ENCODE data around the gene FBXW2.
"Not testable (repeated sequence)": the region's sequence is repeated elsewhere in the genome, so short reads cannot be mapped to it uniquely, and the experiment has no call there.

FBXW2 gene

DNA sequence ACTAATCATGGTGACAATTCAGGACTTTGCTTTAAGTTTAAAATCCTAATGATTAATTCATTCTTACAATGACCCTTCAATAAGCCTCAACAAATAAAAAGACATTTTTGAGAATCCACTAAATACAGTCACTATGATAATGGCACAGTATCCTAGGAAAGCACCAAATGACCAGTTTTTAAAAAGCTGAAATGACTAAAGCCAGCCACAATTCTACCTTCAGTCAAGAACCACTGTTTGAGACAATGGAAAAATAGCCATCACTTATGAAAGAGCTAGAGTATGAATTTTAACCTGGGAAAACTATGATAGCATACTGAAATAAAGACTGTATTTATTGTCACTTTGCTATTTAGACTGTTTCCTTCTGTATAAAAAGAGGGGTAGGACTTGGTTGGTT, 14.0 kb downstream of the FBXW2 start:
- in situ Hi-C loops (cut with HindIII; ENCODE audit: low sequenced_read_pairs), result no loop called here

DNA sequence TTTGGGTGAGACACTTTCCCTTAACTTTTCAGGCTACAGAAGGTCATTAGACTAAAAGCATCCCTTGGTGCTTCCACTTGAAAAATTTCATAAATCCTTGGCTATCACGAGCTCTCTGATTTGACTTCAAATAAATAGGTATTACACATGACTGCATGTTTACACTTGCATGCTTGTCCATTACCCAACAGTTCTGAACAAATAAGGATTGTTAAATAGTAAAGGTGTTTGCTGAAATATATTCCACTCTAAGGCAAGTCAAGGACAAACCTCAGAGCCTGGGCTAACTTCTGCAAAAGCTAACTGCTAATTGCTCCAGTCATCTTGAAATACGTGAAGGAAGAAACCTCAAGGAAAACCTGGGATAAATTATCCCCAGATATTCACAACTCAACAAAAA, 14.5 kb downstream of the FBXW2 start:
- in situ Hi-C loops (cut with HindIII; ENCODE audit: low sequenced_read_pairs), result no loop called here

DNA sequence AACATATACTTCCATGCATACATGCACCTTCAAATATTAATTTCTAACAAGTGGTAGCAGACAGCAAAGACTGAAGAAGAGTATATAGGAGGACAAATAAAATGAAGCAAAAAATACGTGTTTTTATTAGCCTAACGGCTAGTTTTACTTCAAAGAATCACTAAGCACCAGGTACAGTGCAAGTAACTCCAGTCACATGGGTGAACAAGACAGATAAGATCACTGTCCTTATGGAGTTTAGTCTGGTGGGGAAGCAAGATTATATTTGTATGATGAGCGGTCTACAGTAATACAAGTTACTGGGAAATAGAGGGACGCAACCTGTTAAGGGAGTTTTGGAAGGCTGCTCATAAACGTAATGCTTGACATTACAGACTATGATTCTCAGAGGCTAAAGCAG, 16.0 kb downstream of the FBXW2 start:
- in situ Hi-C loops (cut with HindIII; ENCODE audit: low sequenced_read_pairs), result no loop called here

DNA sequence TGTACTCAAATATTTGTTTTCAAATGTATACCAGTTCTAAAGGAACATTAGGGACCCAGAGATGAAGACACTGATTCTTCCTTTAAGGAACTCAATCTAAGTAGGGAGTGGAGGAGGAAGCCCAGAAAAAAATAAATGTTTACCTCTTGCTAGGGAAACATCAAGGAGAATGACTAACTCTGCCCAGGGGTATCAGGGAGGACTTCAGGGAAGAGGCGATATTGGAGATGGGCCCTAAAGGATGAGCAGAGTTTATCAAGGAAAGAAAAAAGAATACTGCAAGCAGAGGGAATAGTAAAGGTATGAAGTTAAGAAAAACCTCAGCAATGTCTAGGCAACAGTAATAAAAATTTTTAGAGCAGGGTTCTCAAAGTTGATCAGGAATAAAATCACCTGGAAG, 16.4 kb downstream of the FBXW2 start:
- in situ Hi-C loops (cut with HindIII; ENCODE audit: low sequenced_read_pairs), result no loop called here

DNA sequence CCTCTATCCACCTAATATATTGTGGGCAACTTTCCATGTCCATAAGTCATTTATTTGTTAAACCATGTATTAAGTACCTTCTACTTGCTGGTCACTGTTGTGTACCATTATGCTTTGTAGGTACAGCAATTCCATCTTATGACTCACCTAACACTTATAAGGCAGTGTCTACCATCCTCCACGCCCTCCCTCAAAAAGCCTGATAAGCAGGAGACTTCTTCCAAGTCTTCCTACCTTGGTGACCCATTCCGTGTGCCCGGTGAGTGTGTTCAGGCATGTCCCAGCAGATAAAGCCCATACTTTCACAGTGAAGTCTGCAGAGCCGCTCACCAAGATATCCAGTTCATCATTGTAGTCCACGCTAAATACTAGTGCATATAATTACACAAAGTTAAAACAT, 17.4 kb downstream of the FBXW2 start:
- in situ Hi-C loops (cut with HindIII; ENCODE audit: low sequenced_read_pairs), result no loop called here

DNA sequence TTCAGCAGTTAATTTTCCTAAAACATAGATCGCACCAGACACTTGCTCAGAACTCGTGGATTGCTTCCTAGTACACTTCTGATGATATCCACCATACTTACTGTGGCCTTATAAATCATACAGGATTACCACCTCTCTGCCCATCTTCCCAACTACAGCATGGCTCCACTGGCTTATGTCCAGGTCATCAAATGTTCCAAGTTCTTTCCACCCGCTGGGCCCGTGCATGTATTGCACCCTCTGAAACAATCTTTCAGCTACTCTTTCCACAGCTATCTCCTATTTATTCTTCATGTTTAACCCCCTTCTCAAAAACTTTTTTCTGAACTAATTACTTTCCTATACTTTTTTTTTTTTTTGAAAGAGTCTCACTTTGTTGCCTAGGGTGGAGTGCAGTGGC, 18.5 kb downstream of the FBXW2 start:
- in situ Hi-C loops (cut with HindIII; ENCODE audit: low sequenced_read_pairs), result no loop called here

DNA sequence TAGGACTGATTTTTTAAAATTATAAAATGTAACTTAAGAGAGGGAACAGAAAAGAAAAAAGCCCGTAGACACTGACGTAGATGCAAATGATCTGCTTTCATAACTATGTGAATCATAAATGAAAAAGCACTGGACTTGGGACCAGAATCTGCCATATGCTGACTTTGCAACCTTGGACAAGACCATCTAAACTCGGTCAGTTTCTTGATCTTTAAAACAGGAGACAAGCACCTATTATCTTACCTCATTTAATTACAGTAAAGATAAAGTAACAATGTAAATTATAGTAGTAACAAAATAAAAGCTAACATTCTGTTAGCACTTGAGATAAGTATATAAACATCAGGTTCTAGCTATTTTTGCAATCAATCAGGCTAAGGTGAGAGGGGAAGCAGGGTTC, 20.0 kb downstream of the FBXW2 start:
- in situ Hi-C loops (cut with HindIII; ENCODE audit: low sequenced_read_pairs), result no loop called here

DNA sequence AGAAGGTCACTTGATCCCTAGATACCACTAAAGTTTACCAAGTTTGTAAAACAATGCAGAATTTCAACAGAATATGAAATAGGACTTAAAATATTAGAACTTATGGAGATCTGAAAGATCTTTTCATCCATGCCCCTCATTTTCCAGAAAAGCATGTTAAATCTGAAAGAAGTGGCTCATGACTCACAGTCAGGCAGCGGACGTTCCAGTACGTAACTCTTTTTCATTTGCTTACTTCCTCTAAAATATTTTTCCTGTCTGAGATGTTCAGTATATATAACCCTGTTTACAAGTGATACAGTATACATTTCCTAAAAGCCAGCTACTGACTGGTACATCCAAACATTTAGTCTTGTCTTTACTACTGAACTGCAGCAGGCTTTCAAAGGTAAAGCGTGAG, 22.3 kb downstream of the FBXW2 start:
- in situ Hi-C loops (cut with HindIII; ENCODE audit: low sequenced_read_pairs), result no loop called here

DNA sequence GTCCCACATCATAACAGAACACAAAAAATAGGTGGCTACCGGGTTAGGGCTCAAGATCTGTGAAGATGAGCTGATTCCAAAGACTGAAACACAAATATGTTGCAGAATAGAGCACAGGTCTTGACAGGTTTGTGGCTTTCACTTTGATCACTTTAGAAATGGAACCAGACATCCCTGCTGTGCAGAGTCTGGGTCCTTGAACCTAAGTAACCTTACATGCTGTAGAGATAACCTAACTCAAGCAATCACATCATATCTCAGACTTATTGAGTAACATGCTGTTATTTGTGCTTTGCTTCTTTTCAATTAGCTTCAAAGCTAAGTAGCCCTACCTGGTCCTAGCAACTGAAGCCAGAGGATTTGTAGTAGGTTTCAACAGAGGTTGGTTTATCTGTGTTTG, 24.3 kb downstream of the FBXW2 start:
- in situ Hi-C loops (cut with HindIII; ENCODE audit: low sequenced_read_pairs), result no loop called here

DNA sequence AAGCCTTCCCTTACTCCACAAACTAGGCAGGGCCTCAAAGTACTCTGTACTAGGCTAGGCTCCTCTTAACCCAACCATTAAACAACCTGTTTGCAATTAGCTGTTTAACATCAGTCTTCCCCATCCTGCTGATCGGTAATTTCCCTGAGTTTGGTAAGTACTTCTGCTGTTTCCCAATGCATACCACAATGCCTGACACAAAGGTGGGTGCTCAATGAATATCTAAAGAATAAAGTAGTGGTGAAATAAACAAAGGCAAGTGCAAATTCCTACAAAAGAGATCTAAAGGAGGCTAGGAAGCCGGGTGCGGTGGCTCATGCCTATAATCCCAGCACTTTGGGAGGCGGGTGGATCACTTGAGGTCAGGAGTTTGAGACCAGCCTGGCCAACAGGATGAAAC, 25.0 kb downstream of the FBXW2 start:
- in situ Hi-C loops (cut with HindIII; ENCODE audit: low sequenced_read_pairs), result no loop called here

DNA sequence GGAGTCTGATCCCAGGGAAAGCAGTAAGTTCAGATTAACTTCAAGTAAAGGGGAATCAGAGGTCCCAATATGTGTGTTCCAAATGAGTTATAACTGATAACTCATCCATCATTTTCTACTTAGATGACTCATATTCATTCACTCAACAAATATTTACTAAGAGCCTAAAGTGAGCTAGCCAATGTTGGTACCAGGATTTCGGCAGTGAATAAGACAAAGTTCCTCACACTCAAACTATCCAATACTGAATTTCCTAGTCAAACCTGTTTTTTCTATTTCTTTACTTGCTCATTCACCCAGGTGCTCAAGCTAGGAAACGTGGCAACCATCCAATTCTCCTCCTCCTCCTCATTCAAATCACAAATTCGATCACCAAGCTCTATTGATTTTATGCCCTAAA, 25.8 kb downstream of the FBXW2 start:
- in situ Hi-C loops (cut with HindIII; ENCODE audit: low sequenced_read_pairs), result no loop called here

DNA sequence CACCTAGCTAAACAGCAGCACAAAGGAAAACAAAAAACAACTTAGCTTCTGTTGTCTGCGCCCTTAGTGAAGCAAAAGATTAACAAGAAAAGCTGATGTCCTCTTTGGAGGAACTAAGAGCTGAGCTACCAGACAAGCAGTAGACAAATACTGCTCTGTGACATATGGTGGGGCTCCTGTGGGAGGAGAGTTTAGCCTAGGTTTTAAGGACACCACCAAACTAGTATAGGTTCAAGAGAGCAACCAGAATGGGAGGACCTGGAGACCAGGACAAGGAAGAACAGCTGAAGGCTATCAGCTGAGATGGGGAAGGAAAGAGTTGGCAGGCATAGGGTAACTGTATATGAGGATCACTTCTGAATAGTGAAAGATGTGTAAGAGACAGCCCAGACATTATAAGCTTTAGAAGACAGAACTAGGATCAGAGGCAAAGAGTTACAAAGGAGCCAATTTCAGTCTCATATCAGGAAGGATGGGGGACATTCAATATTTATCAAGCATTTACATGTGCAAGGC, 27.2 kb downstream of the FBXW2 start:
- in situ Hi-C loops (cut with HindIII; ENCODE audit: low sequenced_read_pairs), result no loop called here

DNA sequence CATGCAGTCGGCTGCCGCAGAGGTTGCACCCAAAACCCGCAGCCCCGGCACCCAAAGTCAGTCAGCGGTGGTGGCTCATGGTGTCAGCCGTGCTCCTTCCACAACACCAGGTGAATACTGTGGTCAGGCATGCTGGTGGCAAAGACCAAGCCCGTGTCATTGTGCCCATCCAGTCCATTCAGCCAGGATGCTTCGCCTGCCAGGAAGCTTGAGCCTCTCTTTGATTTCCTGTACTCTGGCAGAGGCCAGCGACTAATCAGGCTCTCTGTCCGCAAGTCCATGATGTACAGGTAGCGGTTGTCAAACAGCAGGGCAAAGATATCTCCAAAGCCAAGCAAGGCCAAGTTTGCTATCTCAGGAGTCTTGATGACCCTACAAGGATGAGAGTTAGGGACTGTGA, 28.7 kb downstream of the FBXW2 start:
- in situ Hi-C loops (cut with HindIII; ENCODE audit: low sequenced_read_pairs), result no loop called here

DNA sequence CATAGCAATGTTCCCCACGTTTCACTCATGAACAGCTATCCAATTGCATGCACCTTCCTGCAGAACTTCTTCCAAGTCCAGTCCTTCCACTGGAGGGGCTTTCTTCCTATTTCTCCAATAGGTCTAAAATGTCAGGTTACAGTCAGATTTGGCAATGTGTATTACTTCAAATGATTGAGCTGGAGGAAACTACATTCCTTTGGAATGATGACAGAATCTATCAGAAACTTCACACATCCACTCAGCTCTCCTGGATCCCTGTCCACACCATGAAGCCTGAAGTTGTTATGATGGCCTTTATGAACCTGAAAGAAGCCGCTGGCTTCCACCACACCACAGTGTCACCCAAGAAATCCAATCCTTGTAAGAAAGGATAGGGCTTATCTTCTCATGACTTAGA, 32.2 kb downstream of the FBXW2 start:
- in situ Hi-C loops (cut with HindIII; ENCODE audit: low sequenced_read_pairs), result no loop called here

DNA sequence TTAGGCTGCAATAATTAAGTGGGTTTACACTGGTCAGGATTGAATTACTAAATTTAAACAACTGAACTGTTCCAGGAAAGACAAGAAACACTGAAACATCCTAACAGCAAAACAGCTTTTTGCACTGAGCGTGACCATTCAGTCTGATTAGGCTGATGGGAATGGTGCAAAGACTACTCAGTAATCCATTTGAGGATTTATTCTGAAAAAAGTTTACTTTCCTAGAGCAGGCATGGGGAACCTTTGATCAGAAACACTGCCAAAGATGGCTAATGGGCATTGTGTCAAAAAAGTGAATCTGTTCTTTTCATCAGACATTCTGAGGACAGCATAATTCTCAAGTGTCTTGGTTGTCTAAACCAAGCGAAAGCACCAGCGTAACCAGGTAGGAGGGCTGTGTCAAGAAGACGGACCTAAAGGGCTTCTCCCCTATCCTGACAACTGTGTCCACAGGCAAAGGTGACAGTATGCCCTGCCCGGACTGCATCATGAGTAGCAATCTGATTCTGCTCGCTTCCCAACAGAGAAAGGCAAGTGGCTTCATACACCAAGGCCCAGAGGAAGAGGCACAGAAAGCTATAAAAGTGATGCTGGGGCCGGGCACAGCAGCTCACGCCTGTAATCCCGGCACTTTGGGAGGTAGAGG, 33.3 kb downstream of the FBXW2 start:
- in situ Hi-C loops (cut with HindIII; ENCODE audit: low sequenced_read_pairs), result no loop called here

DNA sequence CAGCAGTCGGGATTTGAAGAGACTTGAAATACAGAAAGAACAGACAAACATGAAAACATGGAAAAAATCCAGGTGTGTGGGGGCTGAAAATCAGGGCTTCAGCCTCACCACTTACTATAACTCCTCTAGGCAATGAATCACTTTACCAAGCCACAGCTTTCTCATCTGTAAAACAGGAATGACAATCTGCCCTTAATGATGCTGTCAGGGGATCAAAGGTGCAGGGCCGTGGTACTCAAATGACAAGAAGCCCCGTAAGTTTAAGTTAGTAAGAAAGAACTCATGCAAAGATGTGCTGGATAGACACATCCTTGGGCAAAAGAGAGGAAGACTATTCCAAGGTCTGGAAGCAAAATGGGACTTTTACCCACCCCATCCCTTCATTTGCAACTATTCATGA, 34.7 kb downstream of the FBXW2 start:
- in situ Hi-C loops (cut with HindIII; ENCODE audit: low sequenced_read_pairs), result no loop called here

DNA sequence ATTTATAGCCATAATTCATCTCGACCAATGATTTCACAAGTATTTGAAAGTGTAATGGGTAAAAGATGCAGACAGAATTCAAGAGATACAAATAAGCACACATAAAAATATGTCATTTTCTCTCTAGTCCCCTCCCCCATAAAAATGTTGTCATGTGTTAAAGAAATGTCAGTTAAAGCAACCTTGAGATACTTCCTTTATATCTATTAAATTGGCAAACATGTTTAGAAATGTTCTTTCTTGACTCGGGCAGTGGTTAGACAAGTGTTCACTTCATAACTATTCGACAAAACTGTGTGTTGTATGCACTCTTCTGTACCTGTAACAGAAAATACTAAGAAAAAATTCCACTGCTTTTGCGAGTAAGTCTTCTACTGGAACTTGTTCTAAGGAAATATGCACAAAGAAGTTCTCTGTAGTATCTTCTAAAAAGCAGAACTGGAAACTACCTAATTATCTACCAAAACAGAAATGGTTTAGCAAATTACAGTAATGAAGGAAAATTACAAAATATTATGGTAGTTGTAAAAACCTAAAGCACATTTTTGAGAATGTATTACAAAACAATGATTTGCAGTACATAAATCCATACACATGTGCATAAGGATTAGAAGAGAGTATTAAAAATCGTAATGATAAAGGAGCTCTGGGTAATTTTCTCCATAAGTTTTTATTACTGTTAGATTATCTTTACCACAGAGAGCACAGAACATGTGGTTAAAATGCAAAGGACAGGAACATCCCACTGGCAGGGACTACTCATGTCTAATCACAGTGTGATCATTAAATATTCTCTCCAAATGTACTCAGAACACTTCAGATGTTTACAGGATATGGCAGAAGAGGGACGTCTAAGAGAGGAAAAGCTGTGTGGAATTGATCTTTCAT, 35.9 kb downstream of the FBXW2 start:
- in situ Hi-C loops (cut with HindIII; ENCODE audit: low sequenced_read_pairs), result no loop called here

DNA sequence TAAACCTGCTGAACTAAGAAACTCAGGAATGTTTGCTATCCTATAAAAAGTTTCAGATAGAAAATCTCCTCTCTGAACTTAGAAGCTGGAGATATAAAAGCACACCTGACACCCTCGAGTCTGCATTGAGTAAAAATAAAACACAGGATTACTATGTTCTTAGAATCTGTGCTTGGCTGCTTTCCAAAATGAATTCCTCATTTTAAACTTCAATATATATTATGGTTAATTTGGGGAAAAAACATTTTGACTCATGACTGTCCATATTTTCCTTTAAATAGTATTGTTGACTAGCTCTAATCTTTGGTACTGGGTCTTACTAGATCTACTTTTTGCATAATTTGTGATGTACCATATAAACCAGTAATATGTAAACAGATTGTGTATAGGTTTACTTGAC, 36.7 kb downstream of the FBXW2 start:
- in situ Hi-C loops (cut with HindIII; ENCODE audit: low sequenced_read_pairs), result no loop called here

DNA sequence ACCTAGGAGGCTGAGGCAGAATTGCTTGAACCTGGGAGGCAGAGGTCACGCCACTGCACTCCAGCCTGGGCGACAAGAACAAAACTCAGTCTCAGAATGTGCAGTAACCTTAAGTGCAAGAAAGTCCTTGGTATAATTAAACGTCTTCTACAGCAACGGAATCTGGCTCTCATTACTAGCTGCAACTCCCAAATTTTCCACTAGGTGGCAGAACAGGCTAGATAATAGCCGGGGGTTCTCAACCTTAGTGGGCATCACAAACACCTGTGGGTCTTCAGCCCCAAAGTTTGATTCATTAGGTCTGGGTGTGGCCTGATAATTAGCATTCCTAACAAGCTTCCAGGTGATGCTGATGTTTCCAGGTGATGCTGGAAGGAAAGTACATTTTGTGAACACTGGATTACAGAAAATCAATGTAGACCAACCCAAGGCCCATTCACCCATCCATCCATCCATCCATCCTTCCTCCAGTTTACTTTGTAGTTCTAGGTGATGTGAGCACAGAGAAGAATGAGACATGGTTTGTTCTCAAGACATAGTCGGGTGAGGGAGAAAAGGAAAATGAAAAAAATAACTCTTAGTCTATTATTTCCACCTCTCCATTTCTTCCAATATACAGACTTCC, 37.3 kb downstream of the FBXW2 start:
- in situ Hi-C loops (cut with HindIII; ENCODE audit: low sequenced_read_pairs), result no loop called here

DNA sequence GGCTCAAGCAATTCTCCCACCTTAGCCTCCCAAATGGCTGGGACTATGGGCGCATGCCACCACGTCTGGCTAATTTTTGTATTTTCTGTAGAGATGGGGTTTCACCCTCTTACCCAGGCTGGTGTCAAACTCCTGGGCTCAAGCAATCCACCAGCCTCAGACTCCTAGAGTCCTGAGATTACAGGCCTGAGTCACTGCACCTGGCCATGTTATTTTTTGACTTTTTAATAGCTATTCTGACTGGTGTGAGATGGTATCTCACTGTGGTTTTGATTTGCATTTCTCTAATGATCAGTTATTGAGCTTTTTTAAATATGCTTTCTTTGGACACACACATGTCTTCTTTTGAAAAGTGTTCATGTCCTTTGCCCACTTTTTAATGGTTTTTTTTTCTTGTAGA, 38.2 kb downstream of the FBXW2 start:
- in situ Hi-C loops (cut with HindIII; ENCODE audit: low sequenced_read_pairs), result no loop called here

DNA sequence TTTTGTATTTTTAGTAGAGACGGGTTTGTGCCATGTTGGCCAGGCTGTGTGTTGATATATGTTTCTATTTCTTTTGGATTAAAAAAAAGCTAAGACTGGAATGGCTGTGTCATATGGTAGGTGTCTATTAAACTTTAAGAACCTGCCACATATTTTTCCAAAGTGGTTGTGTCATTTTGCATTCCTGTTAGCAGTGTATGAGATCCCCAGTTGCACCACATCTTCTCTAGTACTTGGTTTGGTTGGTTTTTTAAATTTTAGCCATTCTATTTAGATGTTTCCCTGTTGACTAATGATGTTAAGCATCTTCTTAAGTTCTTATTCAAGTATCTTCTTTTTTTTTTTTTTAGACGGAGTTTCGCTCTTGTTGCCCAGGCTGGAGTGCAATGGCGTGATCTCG, 42.8 kb downstream of the FBXW2 start:
- in situ Hi-C loops (cut with HindIII; ENCODE audit: low sequenced_read_pairs), result no loop called here

DNA sequence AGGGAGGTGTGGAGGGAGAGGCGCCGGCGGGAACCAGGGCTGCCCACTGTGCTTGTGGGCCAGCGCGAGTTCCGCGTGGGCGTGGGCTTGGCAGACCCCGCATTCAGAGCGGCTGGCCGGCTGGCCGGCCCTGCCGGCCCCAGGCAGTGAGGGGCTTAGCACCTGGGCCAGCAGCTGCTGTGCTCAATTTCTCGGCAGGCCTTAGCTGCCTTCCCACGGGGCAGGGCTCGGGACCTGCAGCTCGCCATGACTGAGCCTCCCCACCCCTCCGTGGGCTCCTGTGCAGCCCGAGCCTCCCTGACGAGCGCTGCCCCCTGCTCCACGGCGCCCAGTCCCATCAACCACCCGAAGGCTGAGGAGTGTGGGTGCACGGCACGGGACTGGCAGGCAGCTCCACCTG, 46.9 kb downstream of the FBXW2 start:
- in situ Hi-C loops (cut with HindIII; ENCODE audit: low sequenced_read_pairs), result not testable (repeated sequence)
